ENCODE results near the gene ADORA2B.
A peak's percentile ranks its signal among the peaks of the same experiment; 100 is the strongest.

Gene ADORA2B

DNA sequence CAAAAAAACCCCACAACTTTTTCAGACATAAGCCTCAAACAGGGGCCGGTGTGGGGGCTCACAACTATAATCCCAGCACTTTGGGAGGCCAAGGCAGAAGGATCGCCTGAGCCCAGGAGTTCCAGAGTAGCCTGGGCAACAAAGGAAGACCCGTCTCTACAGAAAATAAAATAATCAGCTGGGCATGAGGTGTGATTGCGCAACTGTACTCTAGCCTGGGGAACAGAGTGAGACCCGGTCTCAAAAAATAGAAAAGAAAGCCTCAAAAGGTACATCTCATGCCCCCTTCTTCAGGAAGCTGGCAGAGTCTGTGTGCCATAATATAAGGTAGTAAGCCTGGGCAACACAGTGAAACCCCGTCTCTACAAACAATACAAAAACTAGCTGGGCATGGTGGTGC lies 51.4 kb downstream of the ADORA2B start:
- H3K27ac ChIP-seq = no peak overlapping the region
- no peaks in the 10 kb centered on the region for H3K9me3 ChIP-seq (ENCODE audit: control insufficient read depth, low read length)
- H3K79me2 ChIP-seq = peaks cover 9% of the 10 kb centered on the region
- H3K9ac ChIP-seq = no peak overlapping the region
- H3K4me3 ChIP-seq (ENCODE audit: low read depth, low read length) = no peak overlapping the region
- no peaks in the 10 kb centered on the region for H3K27me3 ChIP-seq (ENCODE audit: control insufficient read depth, insufficient read depth, low read length)
- H3K36me3 ChIP-seq (ENCODE audit: control insufficient read depth, insufficient read depth, low read length) = no peaks in the 10 kb centered on the region
- H3K4me1 ChIP-seq = no peaks in the 10 kb centered on the region
- H3K4me2 ChIP-seq (ENCODE audit: low read length) = no peak overlapping the region
- TF ChIP-seq, protein P1, sequence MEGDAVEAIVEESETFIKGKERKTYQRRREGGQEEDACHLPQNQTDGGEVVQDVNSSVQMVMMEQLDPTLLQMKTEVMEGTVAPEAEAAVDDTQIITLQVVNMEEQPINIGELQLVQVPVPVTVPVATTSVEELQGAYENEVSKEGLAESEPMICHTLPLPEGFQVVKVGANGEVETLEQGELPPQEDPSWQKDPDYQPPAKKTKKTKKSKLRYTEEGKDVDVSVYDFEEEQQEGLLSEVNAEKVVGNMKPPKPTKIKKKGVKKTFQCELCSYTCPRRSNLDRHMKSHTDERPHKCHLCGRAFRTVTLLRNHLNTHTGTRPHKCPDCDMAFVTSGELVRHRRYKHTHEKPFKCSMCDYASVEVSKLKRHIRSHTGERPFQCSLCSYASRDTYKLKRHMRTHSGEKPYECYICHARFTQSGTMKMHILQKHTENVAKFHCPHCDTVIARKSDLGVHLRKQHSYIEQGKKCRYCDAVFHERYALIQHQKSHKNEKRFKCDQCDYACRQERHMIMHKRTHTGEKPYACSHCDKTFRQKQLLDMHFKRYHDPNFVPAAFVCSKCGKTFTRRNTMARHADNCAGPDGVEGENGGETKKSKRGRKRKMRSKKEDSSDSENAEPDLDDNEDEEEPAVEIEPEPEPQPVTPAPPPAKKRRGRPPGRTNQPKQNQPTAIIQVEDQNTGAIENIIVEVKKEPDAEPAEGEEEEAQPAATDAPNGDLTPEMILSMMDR (IDR thresholded peaks at IDR 0.05) = no peak
- H2AFZ ChIP-seq = no peak overlapping the region

DNA sequence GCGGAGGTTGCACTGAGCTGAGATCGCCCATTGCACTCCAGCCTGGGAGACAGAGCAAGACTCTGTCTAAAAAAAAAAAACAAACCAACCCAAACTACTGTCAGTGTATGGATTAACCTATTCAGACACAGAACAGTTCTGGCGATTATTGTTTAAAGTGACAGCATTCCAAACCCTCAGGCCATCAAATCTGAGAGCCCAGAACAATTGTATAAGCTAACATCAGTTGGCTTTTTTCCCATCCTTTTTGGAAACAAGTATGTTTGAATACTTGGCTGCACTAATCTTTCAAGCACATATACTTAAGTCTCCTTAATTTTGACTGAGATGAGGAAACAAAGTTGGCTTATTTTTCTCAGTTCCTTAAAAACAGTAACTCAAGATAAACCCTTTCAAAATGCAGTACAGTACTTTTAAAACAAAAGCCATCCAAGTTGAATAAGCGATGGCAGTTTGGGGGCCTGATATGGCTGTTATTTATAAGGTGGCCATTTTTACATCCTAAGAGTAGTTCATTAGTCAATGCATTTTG lies 53.2 kb downstream of the ADORA2B start:
- no peak overlapping the region for H3K4me3 ChIP-seq (ENCODE audit: low read depth, low read length)
- H3K27me3 ChIP-seq (ENCODE audit: control insufficient read depth, insufficient read depth, low read length) = no peaks in the 10 kb centered on the region
- no peaks in the 10 kb centered on the region for H3K4me1 ChIP-seq

DNA sequence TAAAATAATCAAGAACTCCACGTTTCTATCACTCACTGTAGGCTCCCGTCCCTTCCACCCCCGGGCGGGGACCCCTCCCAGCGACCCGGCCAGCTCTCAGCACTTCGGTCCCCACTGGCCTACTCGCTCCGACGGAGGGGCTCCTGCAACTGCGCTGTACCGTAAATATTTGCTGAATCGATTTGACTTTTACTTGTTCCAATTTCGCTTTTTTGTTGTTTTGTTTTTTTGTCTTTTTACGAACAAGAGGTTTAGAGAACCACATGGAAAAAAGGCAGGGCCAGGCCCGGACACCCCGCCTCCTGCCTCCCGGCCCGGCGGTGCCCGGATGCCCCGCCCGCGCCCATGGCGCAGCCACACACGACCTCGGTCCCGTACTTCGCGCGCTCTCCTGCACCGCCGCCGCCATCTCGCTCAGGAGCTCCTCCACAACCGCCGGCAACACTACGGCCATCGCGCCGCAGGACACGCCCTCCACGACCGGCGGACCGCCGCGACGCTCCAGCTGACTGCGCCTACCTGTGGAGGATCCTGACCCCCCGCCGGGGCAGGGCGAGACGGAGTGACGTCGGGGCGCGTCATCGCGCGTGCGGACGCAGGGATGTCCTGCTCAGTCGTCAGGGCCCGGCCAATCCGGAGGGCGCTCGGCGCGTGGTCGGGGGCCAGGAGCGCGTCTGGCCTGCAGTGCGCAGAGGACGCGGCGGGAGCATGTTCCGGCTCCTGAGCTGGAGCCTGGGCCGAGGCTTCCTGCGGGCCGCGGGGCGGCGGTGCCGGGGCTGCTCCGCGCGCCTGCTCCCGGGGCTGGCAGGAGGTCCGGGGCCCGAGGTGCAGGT lies 54.4 kb downstream of the ADORA2B start, which contains the start of the genes TTC19 and ZSWIM7:
Gene TTC19, plus strand, starts transcription at position 684 of the 833 bp plus-strand sequence. Its CDS starts 25 bp downstream, at position 709.
Gene ZSWIM7, minus strand, starts transcription at position 564 of the 833 bp plus-strand sequence. Its CDS starts 110 bp downstream, at position 454.
- peak within 1 kb of the TSS; percentile 98 for H3K4me2 ChIP-seq (ENCODE audit: low read length)
- peak within 1 kb of the TSS; percentile 91 for H2AFZ ChIP-seq
- H3K27ac ChIP-seq = peak within 1 kb of the TSS; percentile 89
- H3K9ac ChIP-seq = peak within 1 kb of the TSS; percentile 79
- H3K4me3 ChIP-seq (ENCODE audit: low read depth, low read length) = peak within 1 kb of the TSS; percentile 82
- no peaks in the 10 kb centered on the region for H3K27me3 ChIP-seq (ENCODE audit: control insufficient read depth, insufficient read depth, low read length)
- H3K4me1 ChIP-seq = no peaks in the 10 kb centered on the region
- H3K9me3 ChIP-seq (ENCODE audit: control insufficient read depth, low read length) = no peaks in the 10 kb centered on the region
- H3K36me3 ChIP-seq (ENCODE audit: control insufficient read depth, insufficient read depth, low read length) = no peaks in the 10 kb centered on the region
- peaks cover 17% of the 10 kb centered on the region for H3K79me2 ChIP-seq
- TF ChIP-seq, protein P1 (IDR thresholded peaks at IDR 0.05) = peak; percentile 21

More for the DNA sequence above, 53.2 kb downstream of the ADORA2B start:
- H3K27ac ChIP-seq = no peak overlapping the region
- no peaks in the 10 kb centered on the region for H3K36me3 ChIP-seq (ENCODE audit: control insufficient read depth, insufficient read depth, low read length)
- H2AFZ ChIP-seq = no peak overlapping the region
- peaks cover 17% of the 10 kb centered on the region for H3K79me2 ChIP-seq
- H3K9me3 ChIP-seq (ENCODE audit: control insufficient read depth, low read length) = no peaks in the 10 kb centered on the region
- TF ChIP-seq, protein P1 (IDR thresholded peaks at IDR 0.05) = no peak
- H3K4me2 ChIP-seq (ENCODE audit: low read length) = no peak overlapping the region
- H3K9ac ChIP-seq = no peak overlapping the region

DNA sequence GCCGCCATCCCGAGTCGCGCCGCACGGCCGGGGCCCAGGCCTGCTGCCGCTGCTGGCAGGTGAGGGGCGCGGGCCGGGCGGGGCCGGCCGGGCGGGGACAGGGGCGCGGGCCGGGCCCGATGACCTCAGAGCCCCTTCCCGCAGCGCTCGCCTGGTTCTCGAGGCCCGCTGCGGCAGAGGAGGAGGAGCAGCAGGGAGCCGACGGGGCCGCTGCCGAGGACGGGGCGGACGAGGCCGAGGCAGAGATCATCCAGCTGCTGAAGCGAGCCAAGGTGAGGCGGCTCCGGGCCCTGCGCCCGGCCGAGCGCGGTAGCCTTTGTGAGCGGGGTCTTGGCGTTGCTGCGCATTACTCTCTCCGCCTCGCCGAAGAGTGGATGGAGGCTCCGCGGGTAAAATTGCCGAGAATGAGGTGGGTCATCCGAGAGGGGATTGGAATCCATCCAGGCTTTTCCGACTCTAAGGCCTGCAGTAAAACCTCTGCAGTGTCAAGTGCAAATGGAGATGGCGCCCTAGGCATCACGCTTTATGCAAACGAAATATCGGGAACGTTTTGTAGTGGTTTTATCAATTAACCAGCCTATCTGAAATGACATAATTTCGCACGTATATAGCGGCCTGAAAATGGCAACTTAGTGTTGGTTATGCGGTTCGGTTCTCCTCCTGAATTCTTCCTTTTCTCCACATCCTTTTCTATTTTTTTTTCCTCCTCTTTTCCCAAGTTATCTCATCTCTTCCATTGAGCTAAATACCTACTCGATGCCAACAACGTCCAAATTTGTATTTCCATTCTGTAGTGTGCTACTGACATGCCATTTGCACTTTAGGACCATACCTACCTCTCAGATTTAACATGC lies 55.3 kb downstream of the ADORA2B start:
- Histone ChIP-seq H3K9me3 (ENCODE audit: control insufficient read depth, low read length) (no peaks in the 10 kb centered on the region), H3K27me3 (ENCODE audit: control insufficient read depth, insufficient read depth, low read length) (no peaks in the 10 kb centered on the region), H3K4me3 (ENCODE audit: low read depth, low read length) (peak overlapping the region; percentile 82), H3K4me2 (ENCODE audit: low read length) (peak overlapping the region; percentile 96), H2AFZ (peak overlapping the region; percentile 81), H3K79me2 (peaks cover 20% of the 10 kb centered on the region), H3K4me1 (no peaks in the 10 kb centered on the region), H3K36me3 (ENCODE audit: control insufficient read depth, insufficient read depth, low read length) (no peaks in the 10 kb centered on the region), H3K27ac (peak overlapping the region; percentile 73), H3K9ac (peak overlapping the region; percentile 79)
- TF ChIP-seq, protein P1 (IDR thresholded peaks at IDR 0.05) = no peak
